ENCODE results near the gene AMOTL1. TPM values are rescaled to one million over a fixed set of nuclear protein-coding genes. Genes with fewer than 3 reads are reported as not detected.

AMOTL1 gene
- total RNA-seq, 4 donors from 2014 or later = 47.2 to 91.6 (median 66.9) TPM

GRCh38 chr11:94830722-94831510 lies 62.8 kb downstream of the AMOTL1 start:
- peaks cover 0 to 98% (median 7%) of the 10 kb centered on the region in 3 donors for H3K36me3 ChIP-seq
- DNase-seq = no peak

GRCh38 chr11:94831529-94831928 lies 63.4 kb downstream of the AMOTL1 start:
- Histone ChIP-seq H3K36me3 (peaks cover 0 to 97% (median 10%) of the 10 kb centered on the region in 3 donors), H3K4me1 (peaks cover 0 to 51% (median 0%) of the 10 kb centered on the region in 3 donors), H3K27ac (no peak overlapping the region), H3K27me3 (no peaks in the 10 kb centered on the region), H3K4me3 (no peak overlapping the region), H3K9me3 (no peaks in the 10 kb centered on the region)
- TF ChIP-seq POLR2A (IDR thresholded peaks at IDR 0.05) = no peak
- no peak for TF ChIP-seq CTCF (IDR thresholded peaks at IDR 0.05)
- intact Hi-C loops (cut with DNase I) = no loop called here
- no peak for DNase-seq
- 41 to 44% methylated on average over 3 of the region's 3 CpGs for WGBS, 2 donors

More at GRCh38 chr11:94830722-94831510, 62.8 kb downstream of the AMOTL1 start:
- Histone ChIP-seq H3K27me3 (no peaks in the 10 kb centered on the region), H3K9me3 (no peaks in the 10 kb centered on the region), H3K4me3 (no peak overlapping the region), H3K27ac (no peak overlapping the region), H3K4me1 (peaks cover 0 to 50% (median 0%) of the 10 kb centered on the region in 3 donors)
- 65 to 72% methylated on average over 5 of the region's 5 CpGs for WGBS, 2 donors
- intact Hi-C loops (cut with DNase I) = no loop called here
- TF ChIP-seq CTCF (IDR thresholded peaks at IDR 0.05) (no peak), POLR2A (IDR thresholded peaks at IDR 0.05) (no peak)

- intact Hi-C loops (cut with DNase I) = no loop called here
- Histone ChIP-seq H3K27ac (peak overlapping the region in 1 of 4 donors; percentile 25), H3K36me3 (peaks cover 0 to 95% (median 10%) of the 10 kb centered on the region in 3 donors), H3K4me3 (no peak overlapping the region), H3K4me1 (peaks cover 0 to 49% (median 0%) of the 10 kb centered on the region in 3 donors), H3K9me3 (no peaks in the 10 kb centered on the region), H3K27me3 (no peaks in the 10 kb centered on the region)
- 81 to 87% methylated on average over 4 of the region's 4 CpGs for whole genome bisulfite sequencing, 2 donors
- DNase-seq = no peak
- no peak for TF ChIP-seq CTCF (IDR thresholded peaks at IDR 0.05)
- TF ChIP-seq POLR2A (IDR thresholded peaks at IDR 0.05) = no peak
Observed at GRCh38 chr11:94832604-94833235, 64.6 kb downstream of the AMOTL1 start.

GRCh38 chr11:94834911-94835593 lies 66.9 kb downstream of the AMOTL1 start:
- H3K4me1 ChIP-seq = peaks cover 0 to 55% (median 4%) of the 10 kb centered on the region in 3 donors
- no peak for DNase-seq
- H3K4me3 ChIP-seq = no peak overlapping the region
- WGBS, 2 donors = 61 to 72% methylated on average over 4 of the region's 4 CpGs
- H3K27me3 ChIP-seq = no peaks in the 10 kb centered on the region
- intact Hi-C loops (cut with DNase I) = no loop called here
- peak overlapping the region in 1 of 4 donors; percentile 29 for H3K27ac ChIP-seq
- H3K36me3 ChIP-seq = peaks cover 0 to 93% (median 6%) of the 10 kb centered on the region in 3 donors
- TF ChIP-seq CTCF (IDR thresholded peaks at IDR 0.05) (no peak), POLR2A (IDR thresholded peaks at IDR 0.05) (no peak)
- H3K9me3 ChIP-seq = no peaks in the 10 kb centered on the region

Measured in esophagus squamous epithelium (tissue), 5 donors.